ENCODE measurements around the gene OPRD1.

- no peak for TF ChIP-seq POLR2A (IDR thresholded peaks at IDR 0.05)
- TF ChIP-seq CTCF (IDR thresholded peaks at IDR 0.05): no peak
- no peak for TF ChIP-seq EP300 (IDR thresholded peaks at IDR 0.05)
These were observed 5.2 kb downstream of the OPRD1 start for GRCh38 chr1:28817133-28817532.
